HG03097 (cell line): Measurements from ENCODE around the gene GBF1.

Experiments
- ATAC-seq: cut with Tn5 transposase; IDR thresholded peaks from one replicate; pipeline ENCODE4 v1.9.1; 2021; ENCODE audit not compliant: unreplicated experiment, low FRiP score

The GBF1 gene

GRCh38 chr10:102404361-102405107, 159.2 kb downstream of the GBF1 start:
- no peak for ATAC-seq

GRCh38 chr10:102405108-102405571, 159.8 kb downstream of the GBF1 start:
- no peak for ATAC-seq

GRCh38 chr10:102405632-102406031, 160.3 kb downstream of the GBF1 start:
- ATAC-seq, result no peak

- ATAC-seq, result no peak
Observed at GRCh38 chr10:102406815-102407214, 161.5 kb downstream of the GBF1 start.

- ATAC-seq, result no peak
Observed at GRCh38 chr10:102407425-102408130, 162.2 kb downstream of the GBF1 start.

GRCh38 chr10:102408131-102408727, 162.9 kb downstream of the GBF1 start:
- no peak for ATAC-seq

- ATAC-seq, result no peak
Observed at GRCh38 chr10:102408728-102409603, 163.6 kb downstream of the GBF1 start.

- ATAC-seq, result no peak
Observed at GRCh38 chr10:102409604-102410428, 164.5 kb downstream of the GBF1 start.

GRCh38 chr10:102410429-102411073, 165.2 kb downstream of the GBF1 start:
- ATAC-seq, result no peak

- no peak for ATAC-seq
Observed at GRCh38 chr10:102411341-102412255, 166.3 kb downstream of the GBF1 start.

GRCh38 chr10:102412293-102412692, 167.0 kb downstream of the GBF1 start:
- no peak for ATAC-seq

- no peak for ATAC-seq
Observed at GRCh38 chr10:102413053-102413705, 167.8 kb downstream of the GBF1 start.

GRCh38 chr10:102413806-102414561, 168.7 kb downstream of the GBF1 start:
- ATAC-seq, result no peak

- no peak for ATAC-seq
Observed at GRCh38 chr10:102414749-102415148, 169.4 kb downstream of the GBF1 start.

GRCh38 chr10:102416283-102416682, 171.0 kb downstream of the GBF1 start:
- ATAC-seq, result no peak

- no peak for ATAC-seq
Observed at GRCh38 chr10:102416695-102417094, 171.4 kb downstream of the GBF1 start.
